Limb (tissue), 2 donors: ENCODE measurements around the gene OVOL2.

ENCODE experiments used
- DNase-seq, 2 donors: peaks; one replicate each; pipeline ENCODE4 v3.0.0-alpha.2; 2016; ENCODE audit errors: extremely low spot score in 2 of 2

OVOL2 gene

DNA sequence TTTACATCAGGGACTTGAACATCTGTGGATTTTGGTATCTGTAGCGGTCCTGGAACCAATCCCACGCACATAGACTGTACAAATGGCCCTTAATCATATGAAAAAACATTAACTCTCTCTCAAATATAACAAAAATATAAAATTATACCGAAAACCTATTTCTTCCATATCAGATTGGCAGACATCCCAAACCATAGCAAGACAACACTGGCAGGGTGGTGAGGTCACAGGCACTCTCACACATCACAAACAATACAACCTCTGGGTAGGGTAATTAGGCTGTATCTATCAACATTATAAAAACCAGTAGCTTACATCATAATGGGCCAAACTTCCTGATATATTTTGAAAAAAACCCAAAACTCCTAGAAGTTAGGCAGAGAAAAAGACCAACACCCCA lies 40.9 kb downstream of the OVOL2 start:
- no peak for DNase-seq

GRCh38 chr20:18014411-18014810 lies 43.3 kb downstream of the OVOL2 start:
- no peak for DNase-seq

DNA sequence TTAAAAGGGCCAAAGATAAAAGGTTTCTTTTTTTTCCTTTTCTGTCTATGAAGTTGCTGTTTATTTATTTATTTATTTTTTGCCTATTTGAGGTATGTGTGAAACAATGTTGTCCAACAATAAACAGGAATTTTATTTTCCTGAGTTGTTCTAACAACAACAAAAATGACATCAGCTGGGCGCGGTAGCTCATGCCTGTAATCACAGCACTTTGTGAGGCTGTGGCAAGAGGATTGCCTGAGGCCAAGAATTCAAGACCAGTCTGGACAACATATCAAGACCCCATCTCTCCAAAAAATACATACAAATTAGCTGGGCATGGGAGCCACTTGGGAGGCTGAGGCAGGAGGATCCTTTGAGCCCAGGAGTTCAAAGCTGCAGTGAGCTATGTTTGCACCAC lies 44.8 kb downstream of the OVOL2 start:
- DNase-seq = no peak

- DNase-seq = no peak
Measured at GRCh38 chr20:18011951-18012645, 45.6 kb downstream of the OVOL2 start.

DNA sequence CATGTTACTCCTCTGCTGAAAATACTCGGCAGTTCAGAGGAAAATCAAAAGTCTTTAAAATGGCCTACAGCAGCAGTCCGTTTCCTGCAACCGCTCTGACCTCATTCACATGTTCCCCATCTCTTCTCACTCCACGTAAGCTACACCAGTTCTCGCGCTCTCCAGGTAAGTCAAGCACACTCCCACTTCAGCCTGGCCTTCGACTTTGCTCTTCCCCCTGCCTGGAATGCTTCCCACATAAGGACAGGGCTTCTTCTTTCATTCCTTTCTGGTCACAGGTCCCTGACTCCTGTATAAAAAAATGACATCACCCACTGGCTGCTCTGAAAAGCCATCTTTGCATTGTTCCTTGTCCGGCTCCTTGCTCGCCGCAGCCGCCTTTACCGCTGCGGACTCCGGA lies 46.2 kb downstream of the OVOL2 start:
- no peak for DNase-seq

DNA sequence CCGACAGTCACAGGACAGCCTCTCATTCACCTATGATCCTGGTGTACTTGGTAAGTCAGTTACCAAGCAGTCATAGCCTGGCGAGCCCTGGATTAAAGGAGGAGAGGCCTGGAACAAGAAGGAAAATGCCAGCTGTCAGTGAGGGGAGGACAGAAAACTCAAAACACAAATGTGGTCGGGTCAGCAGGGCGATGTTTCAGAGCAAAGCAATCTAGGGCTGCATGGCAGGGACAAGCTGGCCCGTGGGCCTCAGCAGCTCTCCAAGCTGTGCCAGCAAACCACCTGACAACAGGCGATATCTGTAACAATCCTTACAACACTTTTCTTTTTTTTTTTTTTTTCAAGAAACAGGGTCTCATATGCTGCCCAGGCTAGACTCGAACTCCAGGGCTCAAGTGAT lies 48.6 kb downstream of the OVOL2 start:
- DNase-seq = no peak

DNA sequence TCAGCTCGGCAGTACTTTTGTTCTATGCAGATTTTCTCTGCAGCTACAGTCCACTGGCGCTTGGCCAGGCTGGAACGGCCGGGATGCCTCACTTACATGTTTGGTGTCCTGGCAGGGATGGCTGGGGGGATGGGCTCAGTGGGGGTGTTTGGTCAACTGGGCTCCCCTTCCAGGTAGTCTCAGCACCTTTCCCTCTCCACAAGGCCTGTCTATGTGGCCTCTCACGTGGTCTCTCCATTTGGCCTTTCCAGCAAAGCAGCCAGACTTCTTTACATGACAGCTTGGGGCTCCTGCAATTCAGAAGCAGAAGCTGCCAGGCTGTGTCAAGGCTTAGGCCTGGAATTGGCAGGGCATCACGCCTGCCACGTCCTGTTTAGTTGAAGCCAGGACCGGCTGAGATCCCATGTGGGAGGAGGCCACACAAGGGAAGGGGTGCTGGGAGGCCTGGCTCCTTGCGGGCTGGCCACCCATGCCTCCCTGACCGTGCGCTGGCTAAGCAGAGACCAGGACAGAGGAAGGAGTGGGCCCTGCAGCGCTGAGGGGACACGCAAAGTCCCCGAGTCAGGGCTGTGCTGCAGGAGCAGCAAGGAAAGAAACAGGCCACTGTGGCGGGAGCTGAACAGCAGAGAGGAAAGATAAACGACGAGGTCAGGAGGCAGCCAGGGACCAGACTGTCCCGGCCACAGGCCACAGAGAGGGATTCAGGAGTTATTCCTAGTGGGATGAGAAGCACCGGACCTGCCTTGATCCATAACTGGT lies 50.0 kb downstream of the OVOL2 start:
- peak in 1 of 2 donors; percentile 45 for DNase-seq

DNA sequence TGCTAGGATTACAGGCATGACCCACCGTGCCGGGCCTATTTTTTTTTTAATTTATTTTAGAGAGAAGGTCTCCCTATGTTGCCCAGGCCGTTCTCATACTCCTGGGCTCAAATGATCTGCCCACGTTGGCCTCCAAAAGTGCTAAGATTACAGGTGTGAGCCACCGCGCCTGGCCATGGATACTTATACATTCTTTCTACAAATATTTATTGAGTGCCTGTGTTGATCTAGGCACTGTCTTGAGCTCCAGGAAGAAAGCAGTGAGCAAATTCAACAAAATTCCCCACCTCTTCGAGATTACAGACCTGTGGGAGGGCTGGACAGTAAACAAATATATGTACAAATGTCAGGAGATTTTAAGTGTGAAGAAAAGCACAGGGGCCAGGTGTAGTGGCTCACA lies 51.0 kb downstream of the OVOL2 start:
- DNase-seq = no peak

DNA sequence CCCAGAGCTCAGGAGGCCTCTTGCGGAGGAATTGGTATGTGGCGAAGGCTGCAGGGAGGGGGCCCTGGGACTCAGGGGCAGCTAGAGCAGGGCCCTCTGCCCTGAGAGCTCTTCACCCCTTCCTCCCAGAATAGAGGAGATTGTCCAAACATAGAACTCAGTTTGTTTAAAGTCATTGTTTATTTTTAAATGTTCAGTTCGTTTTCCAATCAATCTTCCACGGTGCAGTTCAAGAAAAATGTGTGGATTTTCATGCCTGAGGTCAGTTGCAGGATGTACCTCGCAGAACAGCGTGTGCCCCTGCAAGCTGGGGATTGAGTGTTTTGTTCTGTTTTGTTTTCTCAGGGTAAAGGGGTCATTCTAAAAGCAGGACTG lies 51.7 kb downstream of the OVOL2 start:
- DNase-seq = no peak

DNA sequence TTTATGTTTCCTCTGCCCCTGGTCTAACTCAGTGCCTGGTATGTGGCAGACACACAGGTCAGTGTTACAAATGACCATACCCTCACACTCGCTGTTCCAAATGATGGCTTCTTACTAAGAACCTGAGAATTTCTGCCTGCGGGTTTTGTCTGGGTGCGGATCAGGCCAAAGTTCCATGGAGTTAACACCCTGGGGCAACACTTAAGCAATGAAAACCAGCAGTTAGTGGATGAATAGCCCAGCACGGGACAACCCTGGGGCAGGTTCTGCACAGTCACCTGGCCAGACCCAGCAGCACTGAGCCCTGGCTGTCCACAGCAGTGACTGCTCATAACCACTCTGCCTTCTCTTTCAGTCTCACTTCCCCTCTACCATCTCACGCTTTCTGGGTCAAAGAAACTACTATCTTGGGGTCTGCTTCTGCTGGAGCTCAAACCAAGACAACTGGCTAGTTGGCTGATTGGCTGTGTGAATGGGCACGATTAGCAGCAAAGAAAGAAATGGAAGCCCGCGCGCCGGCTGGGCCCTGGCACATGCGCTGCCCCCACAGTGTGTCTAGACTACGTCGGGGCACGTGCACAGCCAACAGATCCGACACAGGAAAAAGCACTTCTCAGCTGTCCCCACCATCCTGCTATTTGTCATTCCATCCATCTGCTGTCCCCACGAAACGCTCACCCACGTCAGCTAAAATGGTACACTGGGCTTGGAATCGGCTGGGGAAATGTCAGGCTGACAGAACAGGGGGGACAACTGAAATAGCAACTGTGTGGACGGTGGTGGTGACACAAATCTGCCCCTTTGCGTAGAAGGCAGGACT lies 52.3 kb downstream of the OVOL2 start:
- DNase-seq = peak in 1 of 2 donors; percentile 34

GRCh38 chr20:18004384-18005031 lies 53.2 kb downstream of the OVOL2 start:
- DNase-seq = peak; percentile 40 to 54

- DNase-seq = no peak
Measured at GRCh38 chr20:18003897-18004296, 53.8 kb downstream of the OVOL2 start.

DNA sequence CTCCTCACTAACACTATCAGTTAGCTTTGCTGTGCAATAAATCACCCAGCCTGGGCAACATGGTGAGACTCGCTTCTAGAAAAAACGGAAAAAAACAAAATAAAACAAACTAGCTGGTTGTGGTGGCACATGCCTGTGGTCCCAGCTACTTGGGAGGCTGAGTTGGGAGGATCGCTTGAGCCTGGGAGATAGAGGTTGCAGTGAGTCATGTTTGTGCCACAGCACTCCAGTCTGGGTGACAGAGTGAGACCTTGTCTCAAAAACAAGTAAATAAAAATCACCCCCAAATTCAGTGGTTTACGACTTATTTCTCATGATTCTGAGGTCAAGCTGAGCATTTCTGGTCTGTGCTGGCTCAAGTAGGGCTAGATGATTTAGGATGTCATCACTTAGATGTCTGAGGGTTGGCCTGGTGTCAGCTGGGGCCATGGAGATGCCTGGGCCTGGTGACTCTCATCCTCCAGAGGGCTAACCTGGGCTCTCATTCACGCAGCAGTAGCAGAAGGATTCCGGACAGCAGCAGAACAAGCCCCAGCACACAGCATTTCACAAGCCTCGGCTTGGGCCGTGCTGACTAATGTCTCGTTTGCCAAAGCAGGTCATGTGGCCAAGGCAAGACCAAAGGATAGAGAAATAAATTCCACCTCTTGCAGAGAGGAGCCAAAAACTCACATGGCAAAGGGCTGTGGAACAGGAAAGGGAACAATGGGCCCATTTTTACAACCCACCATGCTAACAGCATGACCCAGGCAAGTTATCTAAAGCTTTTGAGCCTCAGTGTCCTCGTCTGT lies 56.4 kb downstream of the OVOL2 start:
- DNase-seq = peak in 1 of 2 donors; percentile 28

GRCh38 chr20:17999566-17999965 lies 58.1 kb downstream of the OVOL2 start:
- no peak for DNase-seq

DNA sequence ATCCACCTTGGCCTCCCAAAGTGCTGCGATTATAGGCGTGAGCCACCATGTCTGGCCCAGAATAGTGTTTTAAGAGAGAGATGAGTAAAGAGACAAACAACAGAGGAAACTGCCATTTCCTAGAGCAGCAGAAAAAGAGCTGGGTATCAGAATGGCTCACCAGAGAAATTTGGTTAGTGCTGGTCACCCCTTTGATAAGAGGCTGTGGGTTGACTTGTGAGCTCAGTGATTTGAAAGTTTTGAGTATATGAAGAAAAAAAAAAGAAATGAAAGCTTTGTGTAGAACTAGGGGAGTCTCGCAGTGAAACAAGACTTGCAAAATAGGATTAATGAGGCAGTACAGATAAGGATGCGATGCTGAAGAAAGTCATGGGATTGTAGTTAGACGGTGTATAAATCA lies 59.3 kb downstream of the OVOL2 start:
- DNase-seq = no peak

DNA sequence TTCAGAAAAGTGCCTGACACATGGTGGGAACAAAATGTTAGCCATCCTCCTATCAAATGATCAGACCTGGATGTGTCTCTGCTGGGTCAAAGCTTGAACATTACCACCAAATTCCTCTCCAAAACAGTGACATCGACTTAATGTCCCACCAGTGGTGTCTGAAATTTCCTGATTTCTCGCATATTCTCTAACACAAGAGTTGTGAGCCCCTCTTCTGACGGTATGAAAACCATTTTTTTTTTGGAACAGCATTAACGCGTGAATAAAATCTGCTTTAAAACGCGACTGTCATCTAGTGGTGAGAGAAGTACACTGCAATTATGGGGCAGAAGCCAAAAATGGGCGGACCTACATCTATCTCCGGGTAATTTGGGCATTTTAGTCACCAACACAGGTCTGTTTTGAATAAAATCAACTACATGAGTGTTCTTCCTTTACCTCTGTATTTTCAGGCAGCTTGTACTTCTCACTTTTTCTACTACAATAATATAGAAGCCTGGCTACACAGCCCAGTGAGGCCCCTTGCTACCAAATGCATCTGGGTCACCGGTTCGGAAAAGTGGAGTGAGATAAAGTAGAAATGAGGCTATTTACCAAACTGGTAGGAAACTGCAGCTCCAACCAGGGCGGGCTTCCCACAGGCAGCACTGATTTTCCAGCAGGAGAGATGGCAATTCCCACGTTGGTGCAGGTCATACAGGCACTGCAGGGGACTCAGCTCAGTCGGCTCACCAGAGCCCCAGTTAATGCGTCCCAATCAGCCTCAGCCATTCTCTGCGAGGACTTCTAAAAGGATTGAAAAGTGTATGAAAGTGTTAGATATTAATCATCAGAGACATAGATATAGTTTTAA lies 61.5 kb downstream of the OVOL2 start:
- peak; percentile 41 to 85 for DNase-seq

- DNase-seq = no peak
Measured at GRCh38 chr20:17993546-17993945, 64.2 kb downstream of the OVOL2 start.

GRCh38 chr20:17992847-17993513 lies 64.7 kb downstream of the OVOL2 start:
- no peak for DNase-seq

GRCh38 chr20:17992224-17992637 lies 65.5 kb downstream of the OVOL2 start:
- no peak for DNase-seq
